ENCODE measurements around the gene PDRG1. TPM values are rescaled to one million over a fixed set of nuclear protein-coding genes. Genes with fewer than 3 reads are reported as not detected.

PDRG1 gene
- total RNA-seq: 10.8 and 13.2 TPM in 2 replicates

GRCh38 chr20:31951530-31952453, at the start of gene PDRG1:
Gene PDRG1 (minus strand): TSS chr20:31952046. CDS start chr20:31951961, 85 bp downstream.

GRCh38 chr20:31967830-31968249, 16.0 kb upstream of the PDRG1 start, which contains the start of gene XKR7:
Gene XKR7 (plus strand): TSS chr20:31968151. CDS start chr20:31968176, 25 bp downstream.

Other genes starting within 250 kb of the PDRG1 start
- gene BCL2L1, start 229.2 kb downstream of the PDRG1 start, total RNA-seq: 118 and 185 TPM in 2 replicates
- gene TPX2, start 212.8 kb downstream of the PDRG1 start, total RNA-seq: 36.5 and 95.4 TPM in 2 replicates
- not detected in 2 replicates for gene MYLK2, start 132.7 kb downstream of the PDRG1 start, total RNA-seq
- not detected in 2 replicates for gene FOXS1, start 106.4 kb downstream of the PDRG1 start, total RNA-seq
- 0.23 TPM in 1 of 2 replicates, not detected in the other for gene DUSP15, start 81.5 kb downstream of the PDRG1 start, total RNA-seq
- not detected in 2 replicates for gene TTLL9, start 81.4 kb downstream of the PDRG1 start, total RNA-seq
- not detected in 2 replicates for gene XKR7, start 16.1 kb upstream of the PDRG1 start, total RNA-seq
- not detected in 2 replicates for gene CCM2L, start 58.4 kb upstream of the PDRG1 start, total RNA-seq
- gene HCK, start 100.2 kb upstream of the PDRG1 start, total RNA-seq: not detected in 2 replicates
- gene TM9SF4, start 157.7 kb upstream of the PDRG1 start, total RNA-seq: 25.5 and 29.5 TPM in 2 replicates